Measurements from ENCODE around the gene CFL2. TPM values are rescaled to one million over a fixed set of nuclear protein-coding genes. Genes with fewer than 3 reads are reported as not detected.

CFL2 gene
- total RNA-seq, 2 experiments from 2014 or later: 3.4 to 5.2 TPM

DNA sequence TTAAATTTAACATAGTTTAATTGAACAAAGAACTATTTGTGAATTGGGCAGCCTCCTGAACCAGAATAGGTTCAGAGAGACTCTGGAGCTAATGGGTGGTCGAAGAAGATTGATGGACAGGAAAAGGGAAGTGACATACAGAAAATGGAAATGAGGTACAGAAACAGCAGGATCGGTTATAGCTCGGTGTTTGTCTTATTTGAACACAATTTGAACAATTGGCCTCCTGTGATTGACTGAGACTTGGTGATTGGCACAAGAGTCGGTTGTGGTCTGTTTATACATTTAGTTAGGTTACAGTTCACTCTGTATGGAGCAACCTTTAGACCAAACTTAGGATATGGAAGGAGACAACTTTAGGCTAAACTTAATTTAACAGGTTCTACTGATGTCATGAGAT, 18.4 kb upstream of the CFL2 start:
- intact Hi-C loops (cut with micrococcal nuclease): no loop called here
- H3K4me3 Mint-ChIP-seq: no peak overlapping the region

DNA sequence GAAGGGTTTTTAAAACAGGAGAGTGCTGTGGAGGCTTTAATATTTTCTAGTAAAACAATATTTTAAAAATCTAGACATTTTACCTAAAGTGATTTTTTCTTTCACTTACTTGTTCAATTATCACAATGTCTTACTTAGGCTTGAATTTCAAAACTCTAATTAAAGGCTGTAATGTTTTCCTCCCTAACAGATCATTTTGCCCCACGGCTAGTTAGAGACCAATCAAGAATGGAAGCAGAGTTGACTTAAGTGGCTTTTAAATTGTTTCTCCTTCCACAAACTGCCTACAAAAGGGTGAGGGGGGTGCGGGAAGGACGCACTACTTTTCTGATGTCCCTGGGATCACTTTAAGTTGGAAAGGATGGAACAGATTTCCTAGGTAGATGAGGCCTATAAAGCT, 9.5 kb upstream of the CFL2 start:
- no peaks in the 10 kb centered on the region for H3K4me1 Mint-ChIP-seq (ENCODE audit: low read depth)
- no peaks in the 10 kb centered on the region for H3K36me3 Mint-ChIP-seq (ENCODE audit: low read depth)
- no peak overlapping the region for H3K27ac Mint-ChIP-seq
- H3K9me3 Mint-ChIP-seq: no peaks in the 10 kb centered on the region
- no peak for DNase-seq
- no peak overlapping the region for H3K4me3 Mint-ChIP-seq
- POLR2A ChIA-PET: interaction anchor here (0.6 kb wide), 1 partner anchor 236 kb away, joined by 3 read pairs; no protein-coding TSS in a partner anchor
- no peak for ATAC-seq
- H3K27me3 Mint-ChIP-seq: no peaks in the 10 kb centered on the region
- TF ChIP-seq, protein P1, sequence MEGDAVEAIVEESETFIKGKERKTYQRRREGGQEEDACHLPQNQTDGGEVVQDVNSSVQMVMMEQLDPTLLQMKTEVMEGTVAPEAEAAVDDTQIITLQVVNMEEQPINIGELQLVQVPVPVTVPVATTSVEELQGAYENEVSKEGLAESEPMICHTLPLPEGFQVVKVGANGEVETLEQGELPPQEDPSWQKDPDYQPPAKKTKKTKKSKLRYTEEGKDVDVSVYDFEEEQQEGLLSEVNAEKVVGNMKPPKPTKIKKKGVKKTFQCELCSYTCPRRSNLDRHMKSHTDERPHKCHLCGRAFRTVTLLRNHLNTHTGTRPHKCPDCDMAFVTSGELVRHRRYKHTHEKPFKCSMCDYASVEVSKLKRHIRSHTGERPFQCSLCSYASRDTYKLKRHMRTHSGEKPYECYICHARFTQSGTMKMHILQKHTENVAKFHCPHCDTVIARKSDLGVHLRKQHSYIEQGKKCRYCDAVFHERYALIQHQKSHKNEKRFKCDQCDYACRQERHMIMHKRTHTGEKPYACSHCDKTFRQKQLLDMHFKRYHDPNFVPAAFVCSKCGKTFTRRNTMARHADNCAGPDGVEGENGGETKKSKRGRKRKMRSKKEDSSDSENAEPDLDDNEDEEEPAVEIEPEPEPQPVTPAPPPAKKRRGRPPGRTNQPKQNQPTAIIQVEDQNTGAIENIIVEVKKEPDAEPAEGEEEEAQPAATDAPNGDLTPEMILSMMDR (IDR thresholded peaks at IDR 0.05): no peak
- intact Hi-C loops (cut with micrococcal nuclease): loop anchor here (1.0 kb wide), 1 partner anchor 52 kb away; no protein-coding TSS in a partner anchor
- CTCF ChIA-PET: interaction anchor here (1.0 to 4.4 kb wide), 8 partner anchors 10 to 52 kb away, joined by 3 to 91 read pairs (median 18); partner anchors contain the start of gene CFL2

More for the DNA sequence above, 18.4 kb upstream of the CFL2 start:
- no peak for ATAC-seq
- Mint-ChIP-seq H3K9me3 (peaks cover 3% of the 10 kb centered on the region), H3K36me3 (ENCODE audit: low read depth) (no peaks in the 10 kb centered on the region), H3K4me1 (ENCODE audit: low read depth) (no peaks in the 10 kb centered on the region), H3K27me3 (no peaks in the 10 kb centered on the region), H3K27ac (no peak overlapping the region)
- no peak for DNase-seq
- ChIA-PET CTCF (interaction anchor here (0.8 to 4.2 kb wide), 7 partner anchors 9 to 61 kb away, joined by 3 to 41 read pairs (median 6); no protein-coding TSS in a partner anchor), POLR2A (interaction anchor here (0.6 kb wide), 1 partner anchor 111 kb away, joined by 3 read pairs; no protein-coding TSS in a partner anchor)
- TF ChIP-seq, protein P1 (IDR thresholded peaks at IDR 0.05): no peak

DNA sequence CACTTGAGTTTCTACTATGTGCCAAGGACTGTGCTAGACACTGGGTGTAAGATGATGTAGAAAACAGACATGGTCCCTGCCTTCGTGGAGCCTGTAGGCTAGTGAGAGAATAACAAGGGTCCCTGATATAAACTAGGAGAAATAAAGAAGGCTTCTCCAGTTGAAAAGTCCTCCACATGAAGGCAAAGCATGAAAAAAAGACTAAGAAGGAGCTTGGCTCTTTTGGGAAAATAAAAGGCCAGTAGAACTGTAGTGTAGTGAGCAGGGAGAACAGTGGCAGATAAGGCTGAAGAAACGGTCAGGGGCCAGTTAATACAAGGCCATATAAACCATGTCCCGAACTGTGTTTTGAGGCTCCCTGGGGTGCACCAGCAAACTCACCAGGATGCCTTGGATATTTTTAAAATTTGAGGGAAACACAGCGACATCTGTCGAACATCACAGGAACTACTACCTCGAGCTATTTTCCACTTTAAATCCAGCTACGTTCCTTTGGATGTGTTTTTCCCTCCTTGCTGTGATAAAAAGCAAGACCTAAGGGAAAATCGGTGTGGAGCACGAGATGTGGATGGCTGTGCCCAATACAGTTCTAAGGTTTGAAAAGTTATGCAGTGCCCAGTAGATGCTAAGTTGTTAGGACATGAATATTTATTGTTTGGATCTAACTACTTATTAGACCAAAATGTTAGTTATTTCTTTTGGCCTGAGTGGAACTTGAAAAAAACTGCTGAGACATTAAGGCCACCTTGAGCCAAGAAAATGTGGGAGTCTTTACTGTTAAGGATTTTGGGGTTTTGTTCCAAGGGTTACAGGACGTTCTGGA, 8.5 kb upstream of the CFL2 start:
- DNase-seq: peak; percentile 56
- intact Hi-C loops (cut with micrococcal nuclease): loop anchor here (1.0 kb wide), 1 partner anchor 51 kb away; no protein-coding TSS in a partner anchor
- Mint-ChIP-seq H3K36me3 (ENCODE audit: low read depth) (no peaks in the 10 kb centered on the region), H3K27me3 (peaks cover 2% of the 10 kb centered on the region), H3K4me3 (no peak overlapping the region), H3K4me1 (ENCODE audit: low read depth) (no peaks in the 10 kb centered on the region), H3K9me3 (no peaks in the 10 kb centered on the region), H3K27ac (no peak overlapping the region)
- TF ChIP-seq, protein P1 (IDR thresholded peaks at IDR 0.05): peak; percentile 81
- ATAC-seq: peak; percentile 77
- POLR2A ChIA-PET: interaction anchor here (0.8 to 1.2 kb wide), 2 partner anchors 23 to 63 kb away, joined by 3 read pairs; no protein-coding TSS in a partner anchor
- CTCF ChIA-PET: interaction anchor here (0.6 to 4.4 kb wide), 39 partner anchors 11 to 691 kb away, joined by 3 to 91 read pairs (median 4); partner anchors contain the start of gene CFL2

DNA sequence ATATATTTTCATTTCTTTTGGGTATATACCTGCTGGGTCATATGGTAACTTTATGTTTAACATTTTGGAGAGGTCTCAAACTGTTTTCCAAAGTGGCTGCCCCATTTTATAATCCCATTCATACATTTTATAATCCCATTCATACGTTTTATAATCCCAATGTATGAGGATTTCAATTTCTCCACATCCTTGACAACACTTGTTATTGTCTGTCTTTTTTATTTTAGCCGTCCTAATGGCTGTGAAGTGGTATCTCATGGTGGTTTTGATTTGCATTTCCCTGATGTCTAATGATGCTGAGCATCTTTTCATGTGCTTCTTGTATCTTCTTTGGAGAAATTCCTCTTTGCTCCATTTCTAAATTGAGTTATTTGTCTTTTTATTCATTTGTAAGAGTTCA, 6.7 kb upstream of the CFL2 start:
- Mint-ChIP-seq H3K9me3 (no peaks in the 10 kb centered on the region), H3K27ac (no peak overlapping the region), H3K4me3 (no peak overlapping the region), H3K36me3 (ENCODE audit: low read depth) (no peaks in the 10 kb centered on the region), H3K27me3 (peaks cover 3% of the 10 kb centered on the region), H3K4me1 (ENCODE audit: low read depth) (no peaks in the 10 kb centered on the region)
- ChIA-PET CTCF (interaction anchor here (4.4 to 12.9 kb wide), 2 partner anchors 49 kb away, joined by 91 to 105 read pairs; no protein-coding TSS in a partner anchor), POLR2A (no interaction called here)
- no peak for DNase-seq
- intact Hi-C loops (cut with micrococcal nuclease): no loop called here
- ATAC-seq: no peak
- TF ChIP-seq, protein P1 (IDR thresholded peaks at IDR 0.05): no peak
